HG02943 (cell line): ENCODE measurements around the gene TMEM97.

Experiments
- ATAC-seq: cut with Tn5 transposase; IDR thresholded peaks from one replicate; pipeline ENCODE4 v1.9.1; 2021; ENCODE audit warnings: mild to moderate bottlenecking, low read depth, moderate library complexity; ENCODE audit not compliant: unreplicated experiment

Gene TMEM97

DNA sequence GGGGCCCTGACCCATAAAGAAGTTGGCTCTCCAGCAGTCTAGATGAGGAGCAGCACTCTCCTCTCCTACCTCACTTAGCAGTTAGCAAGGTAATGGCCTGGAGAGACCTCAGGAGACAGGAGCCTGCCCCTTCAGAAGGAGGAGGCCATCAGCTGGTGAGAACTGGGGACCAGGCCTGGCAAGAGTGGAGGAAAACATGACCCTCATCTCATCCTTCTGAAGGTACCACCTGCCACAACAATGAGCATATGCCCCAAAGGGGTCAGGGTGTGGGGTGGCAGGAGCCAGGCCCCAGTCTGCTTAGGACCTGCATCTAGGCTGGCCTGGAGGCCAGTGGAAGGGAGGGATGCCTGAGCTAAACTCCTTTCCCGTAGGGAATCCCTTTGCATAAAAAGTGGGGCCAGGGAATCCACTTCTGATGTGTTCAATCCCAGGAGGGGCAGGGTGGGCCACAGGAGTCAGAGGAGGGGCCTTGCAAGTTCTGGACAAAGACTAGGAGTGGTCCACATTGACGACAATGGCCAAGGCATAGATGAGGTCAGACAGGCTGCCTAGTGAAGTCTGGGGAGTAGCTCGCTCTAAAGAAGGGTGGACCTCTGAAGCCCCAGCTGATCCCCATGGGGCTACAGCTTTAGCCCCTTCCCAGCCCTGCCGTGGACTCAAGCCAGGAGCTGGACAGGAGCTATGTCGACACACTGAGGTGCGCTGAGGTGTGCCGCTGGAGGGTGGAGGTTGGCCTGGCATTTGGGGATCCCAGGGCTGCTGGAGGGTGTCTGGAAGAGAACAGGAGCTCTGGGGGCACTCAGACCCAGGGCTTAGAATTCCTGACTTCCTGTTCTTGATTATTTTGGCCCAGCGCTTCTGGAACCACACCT is 45.0 kb downstream of the TMEM97 start:
- ATAC-seq, result no peak

DNA sequence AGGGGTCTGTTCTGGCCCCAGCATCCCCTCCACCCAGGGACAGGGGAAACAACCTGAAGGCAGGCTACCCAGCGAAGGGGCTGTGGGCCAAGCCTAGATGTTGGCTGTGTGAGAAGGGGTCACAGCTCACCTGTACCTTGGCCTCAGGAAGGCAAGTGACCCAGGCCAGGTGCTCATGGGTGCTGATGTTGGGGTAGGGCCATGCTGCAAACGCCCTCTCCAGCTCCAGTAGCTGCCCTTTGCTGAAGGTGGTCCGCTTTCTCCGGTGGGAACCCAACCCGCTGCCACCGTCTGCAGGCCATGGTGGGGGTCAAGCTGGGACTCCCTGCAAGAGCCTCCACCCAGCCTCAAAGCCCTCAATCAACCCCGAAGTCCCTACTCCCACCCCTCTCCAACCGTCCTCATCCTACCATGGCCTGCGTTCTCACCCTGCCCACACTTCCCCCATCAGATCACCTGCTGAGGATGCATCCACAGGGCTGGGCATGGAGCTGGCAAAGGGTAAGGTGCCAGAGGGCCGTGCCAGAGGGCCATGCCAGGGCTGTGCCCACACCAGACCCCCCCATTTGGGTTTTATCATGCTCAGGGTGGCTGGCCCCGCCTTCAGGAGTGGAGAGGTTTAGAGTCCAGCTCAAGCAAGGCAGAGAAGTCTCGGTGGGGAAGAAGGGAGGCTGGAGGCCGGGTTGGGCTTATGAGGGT is 45.8 kb downstream of the TMEM97 start, which contains the start of gene SEBOX:
Gene SEBOX (minus strand): TSS at position 535 of the 699 bp plus-strand sequence. CDS start 48 bp downstream, at position 487.
- ATAC-seq, result no peak

DNA sequence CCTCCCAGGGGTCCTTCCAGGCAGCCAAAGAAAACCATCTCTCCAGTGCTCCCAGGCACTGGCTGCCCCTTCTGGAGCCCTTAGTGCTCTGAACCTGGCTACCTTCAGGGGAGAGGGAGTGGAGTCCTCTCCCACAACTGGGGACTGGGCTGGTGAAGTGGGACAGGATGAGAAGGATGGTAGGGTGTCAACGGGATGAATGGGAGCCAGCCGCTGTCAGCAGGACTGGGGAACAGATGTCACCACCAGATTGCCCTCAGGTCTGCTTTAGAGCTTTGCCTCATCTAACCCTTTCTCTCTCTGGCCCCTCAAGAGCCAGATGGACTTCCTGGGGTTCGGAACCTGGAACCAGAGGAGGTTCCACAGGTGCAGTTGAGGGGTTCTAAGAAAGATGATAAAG is 46.5 kb downstream of the TMEM97 start:
- no peak for ATAC-seq

DNA sequence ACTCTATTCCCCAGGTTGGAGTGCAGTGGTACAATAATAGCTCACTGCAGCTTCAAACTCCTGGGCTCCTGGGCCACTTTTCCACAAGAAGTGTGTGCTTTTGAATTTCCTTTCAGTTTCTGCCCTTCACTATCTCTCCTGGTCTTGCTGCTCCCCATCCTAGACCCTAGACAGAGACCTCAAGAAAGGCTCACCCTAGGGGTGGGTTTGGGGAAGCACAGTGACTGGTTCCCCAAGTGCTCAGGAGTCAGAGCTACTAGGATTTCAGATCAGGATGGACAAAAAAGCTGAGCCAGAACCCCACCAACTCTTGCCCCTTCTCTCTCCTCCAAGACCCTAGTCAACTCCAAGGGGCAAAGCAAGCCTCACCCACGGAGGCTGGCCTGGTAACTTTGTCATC is 47.6 kb downstream of the TMEM97 start:
- no peak for ATAC-seq

DNA sequence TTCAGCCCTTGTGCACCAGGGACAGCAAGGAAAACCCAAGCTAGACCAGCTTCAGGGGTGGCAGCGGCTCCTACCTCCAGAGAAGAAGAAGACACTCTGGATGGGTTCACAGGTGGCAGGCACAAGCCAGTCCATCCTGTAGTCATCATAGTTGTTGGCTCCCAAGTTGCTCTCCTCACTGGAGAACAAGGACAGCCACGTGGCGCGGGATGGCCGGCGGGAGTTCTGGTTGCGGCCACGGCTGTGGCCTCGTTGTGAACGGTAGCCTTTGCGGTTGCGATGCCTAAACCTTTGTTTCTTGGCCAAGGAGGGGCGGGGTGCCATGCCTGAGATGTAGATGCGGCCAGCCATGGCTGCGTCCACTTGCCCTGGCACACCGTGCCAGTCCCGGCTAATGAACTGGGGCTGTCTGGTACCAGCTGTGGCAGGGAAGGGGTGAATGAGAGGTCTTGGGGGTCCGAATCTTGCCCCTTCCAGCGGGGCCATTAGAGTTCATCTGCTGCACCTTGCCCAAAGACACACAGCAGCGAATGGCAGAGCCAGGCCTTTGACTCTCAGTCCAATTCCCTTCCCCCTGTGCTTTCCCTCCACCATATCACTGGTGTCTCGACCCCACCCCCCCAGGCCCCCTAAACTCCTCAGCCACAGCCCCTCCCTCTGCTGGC is 48.8 kb downstream of the TMEM97 start:
- ATAC-seq, result no peak

DNA sequence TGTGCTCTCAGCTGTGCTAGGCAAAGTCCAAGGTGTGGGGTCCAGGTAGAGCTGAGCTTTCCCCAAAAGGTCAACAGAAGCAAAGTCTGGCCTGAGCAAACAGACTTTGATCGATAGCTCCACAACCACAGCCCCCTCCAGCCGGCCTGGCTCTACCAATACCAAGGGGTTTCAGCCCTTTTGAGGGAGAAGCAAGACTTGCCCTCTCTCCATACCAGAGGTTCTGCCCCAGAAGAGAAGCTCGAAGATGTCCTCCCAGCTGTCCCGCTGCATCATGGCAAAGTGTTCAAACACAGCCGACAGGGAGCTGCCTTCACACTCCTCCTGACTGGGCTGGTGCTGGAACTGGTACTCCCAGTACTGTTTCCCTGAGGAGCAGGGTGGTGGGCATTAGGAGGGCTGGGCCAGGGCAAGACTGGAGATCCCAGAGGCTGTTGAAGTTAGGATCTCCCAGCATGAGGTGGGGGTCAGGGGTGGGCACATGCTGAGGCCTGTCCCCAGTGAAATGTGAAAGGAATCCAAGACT is 49.4 kb downstream of the TMEM97 start:
- ATAC-seq, result no peak

DNA sequence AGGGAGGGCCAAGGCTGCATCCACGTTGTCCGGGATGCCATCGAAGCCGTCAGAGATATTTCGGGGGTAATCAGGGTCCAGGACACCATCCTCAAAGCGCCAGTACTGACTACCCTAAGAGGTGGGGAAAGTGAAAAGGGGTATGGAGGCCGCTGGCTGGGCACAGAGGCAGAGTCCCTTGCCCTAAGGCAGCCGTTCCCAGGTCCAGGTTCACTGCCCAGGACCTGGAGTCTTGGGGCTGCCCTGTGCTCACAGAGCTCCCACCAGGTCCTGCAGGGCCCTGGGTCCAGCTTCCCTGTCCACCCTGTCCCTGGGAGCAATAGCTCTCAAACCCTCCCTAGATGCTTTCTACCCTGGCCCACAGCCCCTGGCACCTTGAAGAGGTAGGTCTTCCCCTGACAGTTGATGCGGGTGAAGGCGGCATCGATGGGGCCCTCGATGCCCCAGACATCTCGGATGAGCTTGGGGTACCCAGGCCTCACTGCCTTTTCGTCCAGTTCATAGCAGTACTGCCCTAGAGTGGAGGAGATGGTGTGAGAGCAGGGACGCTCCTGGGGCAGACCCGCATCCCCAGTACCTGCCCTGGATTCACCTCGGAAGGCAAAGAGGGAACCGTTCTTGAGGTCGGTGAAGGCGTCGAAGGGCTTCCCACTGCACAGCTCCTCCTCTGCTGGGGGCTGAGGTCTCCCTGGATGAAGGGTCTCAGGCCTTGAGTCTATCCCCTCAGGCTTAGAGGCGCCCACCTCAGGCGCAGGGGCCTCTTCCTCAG is 50.1 kb downstream of the TMEM97 start:
- no peak for ATAC-seq

DNA sequence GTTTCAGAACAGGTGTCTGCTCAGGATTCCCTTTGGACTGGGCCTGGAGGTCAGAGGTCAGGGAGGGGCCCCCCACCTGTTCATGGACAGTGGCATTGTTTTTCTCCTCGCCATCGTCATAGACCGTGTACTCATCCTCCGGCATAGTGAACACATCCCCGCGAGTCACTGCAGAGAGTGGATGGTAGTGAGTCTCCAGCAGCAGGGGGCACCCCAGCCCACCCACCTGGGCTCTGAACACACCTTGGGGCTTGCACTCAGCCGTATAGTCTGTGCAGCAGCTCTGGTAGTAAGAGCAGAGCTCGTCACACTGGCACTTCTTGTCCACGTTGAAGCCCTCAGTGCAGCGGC is 50.7 kb downstream of the TMEM97 start:
- ATAC-seq, result no peak

DNA sequence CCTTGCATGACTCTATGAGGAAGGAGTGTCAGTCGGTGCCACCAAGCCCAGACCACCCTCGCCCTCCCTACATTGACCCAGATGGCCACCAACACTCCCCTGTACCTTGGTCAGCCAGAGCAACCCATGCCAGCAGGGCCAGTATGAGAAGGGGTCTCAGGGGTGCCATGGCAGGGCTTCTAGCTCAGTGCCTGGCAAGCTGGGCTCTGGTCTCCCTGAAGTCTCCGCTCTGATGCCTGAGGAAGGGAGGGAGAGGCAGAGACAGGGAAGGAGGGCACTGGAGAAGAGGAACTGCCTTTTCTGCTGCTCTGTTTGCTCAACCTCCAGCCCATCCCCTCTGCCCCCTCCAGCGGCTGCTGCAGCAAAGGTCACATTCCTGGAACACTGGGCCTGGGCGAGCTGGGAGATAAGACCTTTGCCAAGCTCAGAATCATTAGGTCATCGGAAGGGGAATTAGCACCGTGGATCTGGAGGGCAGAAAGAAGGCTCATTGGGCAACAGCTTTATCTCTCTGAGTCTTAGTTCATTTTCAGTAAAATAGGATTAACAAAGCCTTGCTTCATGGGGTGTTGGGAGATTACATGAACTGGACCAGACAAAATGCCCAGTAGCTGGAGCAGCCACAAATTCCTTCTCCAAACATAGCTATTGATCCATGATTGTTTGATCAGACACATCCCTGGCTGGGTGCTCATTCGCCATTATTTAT is 51.2 kb downstream of the TMEM97 start, which contains the start of gene VTN:
Gene VTN (minus strand): TSS at position 273 of the 709 bp plus-strand sequence. CDS start 104 bp downstream, at position 169.
- no peak for ATAC-seq

DNA sequence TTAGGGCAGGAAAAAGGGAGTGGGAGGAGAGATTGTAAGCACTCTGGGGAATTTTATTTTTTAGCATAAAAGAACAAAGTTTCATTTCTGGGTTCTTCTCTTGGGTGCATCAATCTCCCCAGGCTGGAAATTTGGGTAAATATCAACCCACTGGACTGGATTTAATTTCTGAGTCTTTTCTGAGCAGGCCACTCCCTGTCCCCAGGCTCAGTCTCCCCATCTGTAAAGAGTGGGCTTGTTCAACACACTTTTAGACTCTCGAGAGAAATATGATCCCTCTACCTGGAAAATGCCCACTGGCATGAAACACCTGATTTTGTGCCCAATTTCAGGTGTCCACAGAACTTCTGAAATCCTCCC is 51.7 kb downstream of the TMEM97 start:
- ATAC-seq, result no peak

DNA sequence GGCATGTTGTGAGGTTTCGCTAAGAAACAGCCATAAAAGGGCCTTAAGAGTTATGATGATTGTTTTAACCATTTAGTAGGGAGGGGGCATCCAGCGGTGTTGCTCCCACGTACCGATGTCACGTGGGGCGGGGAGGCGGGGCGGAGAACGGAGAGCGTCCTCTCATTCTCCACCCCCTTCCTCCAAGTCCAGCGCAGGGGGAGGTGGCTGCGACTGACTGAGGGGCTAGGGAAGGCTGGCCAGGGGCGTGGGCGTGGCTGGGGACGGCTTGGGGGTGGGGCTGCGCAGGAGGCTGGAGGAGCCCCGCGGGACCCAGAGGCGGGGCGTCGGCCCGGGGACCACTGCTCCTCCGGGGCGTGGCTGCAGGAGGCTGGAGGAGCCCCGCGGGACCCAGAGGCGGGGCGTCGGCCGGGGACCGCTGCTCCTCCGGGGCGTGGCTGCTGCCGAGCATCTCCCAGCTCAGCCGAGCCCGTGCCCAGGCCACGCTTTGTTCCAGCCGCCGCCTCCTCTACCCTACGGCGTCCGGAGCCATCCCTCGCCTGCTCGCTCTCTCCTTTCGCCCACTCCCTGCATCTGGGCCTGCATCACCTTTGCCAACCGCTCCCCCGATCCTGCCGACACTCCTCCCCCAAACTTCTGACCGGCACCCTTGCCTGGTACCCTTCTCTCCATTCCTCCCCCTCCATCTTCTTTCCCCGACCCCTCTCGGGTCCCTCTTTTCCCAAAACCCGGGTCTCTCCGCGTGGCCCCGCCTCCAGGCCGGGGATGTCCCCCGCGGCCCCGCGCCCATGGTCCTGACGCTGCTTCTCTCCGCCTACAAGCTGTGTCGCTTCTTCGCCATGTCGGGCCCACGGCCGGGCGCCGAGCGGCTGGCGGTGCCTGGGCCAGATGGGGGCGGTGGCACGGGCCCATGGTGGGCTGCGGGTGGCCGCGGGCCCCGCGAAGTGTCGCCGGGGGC is 52.5 kb downstream of the TMEM97 start, which contains the start of gene SARM1:
Gene SARM1 (plus strand): TSS at position 450 of the 958 bp plus-strand sequence. CDS start 339 bp downstream, at position 789.
- ATAC-seq, result peak; percentile 74

DNA sequence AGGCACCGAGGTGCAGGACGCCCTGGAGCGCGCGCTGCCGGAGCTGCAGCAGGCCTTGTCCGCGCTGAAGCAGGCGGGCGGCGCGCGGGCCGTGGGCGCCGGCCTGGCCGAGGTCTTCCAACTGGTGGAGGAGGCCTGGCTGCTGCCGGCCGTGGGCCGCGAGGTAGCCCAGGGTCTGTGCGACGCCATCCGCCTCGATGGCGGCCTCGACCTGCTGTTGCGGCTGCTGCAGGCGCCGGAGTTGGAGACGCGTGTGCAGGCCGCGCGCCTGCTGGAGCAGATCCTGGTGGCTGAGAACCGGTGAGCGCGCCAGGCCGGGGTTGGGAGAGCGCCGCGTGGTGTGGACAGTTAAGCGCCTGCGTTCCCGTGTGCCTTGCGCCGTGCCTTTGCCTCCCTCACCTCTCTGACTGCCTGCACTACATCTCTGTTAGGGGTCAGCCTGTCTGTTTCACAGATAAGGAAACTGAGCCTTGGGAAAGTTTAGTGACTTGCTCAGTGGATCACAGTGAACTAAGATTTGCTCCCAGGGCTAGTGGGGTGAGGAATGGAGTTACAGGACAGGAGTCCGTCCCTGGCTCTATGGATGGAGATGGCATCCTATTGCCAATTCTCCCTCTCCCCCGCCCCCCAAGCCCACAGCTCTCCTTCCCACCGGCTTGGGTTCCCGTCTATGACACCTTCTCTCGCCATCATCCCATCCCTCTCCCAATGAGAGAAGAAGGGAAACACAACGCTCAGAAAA is 53.4 kb downstream of the TMEM97 start:
- no peak for ATAC-seq

DNA sequence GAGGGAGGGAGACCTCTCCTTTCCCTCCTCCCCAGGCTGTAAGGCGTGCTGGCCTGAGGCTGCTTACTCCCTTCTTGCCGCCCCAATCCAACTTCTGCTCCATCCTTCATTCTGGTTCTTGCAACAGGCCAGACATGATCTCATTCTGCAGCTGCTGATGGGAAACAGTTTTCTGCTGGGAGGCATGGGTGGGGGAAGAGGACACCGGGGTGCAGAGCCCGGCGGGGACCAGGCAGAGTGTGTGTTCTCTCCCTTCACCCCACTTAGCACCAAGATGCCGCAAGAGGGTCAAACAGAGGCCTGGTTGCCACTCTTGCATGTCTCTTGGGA is 53.9 kb downstream of the TMEM97 start:
- no peak for ATAC-seq
